HepG2 (cell line): ENCODE results near the gene STK39. TPM values are rescaled to one million over a fixed set of nuclear protein-coding genes. Genes with fewer than 3 reads are reported as not detected.

Experiments used
- ASH2L ChIP-seq: fragments of 300-600, 200-600 bp; sonication (generic); IDR thresholded peaks from 2 replicates; pipeline ENCODE4 v1.7.0; 2017; ENCODE audit warnings: low read depth, mild to moderate bottlenecking, moderate library complexity, mixed read lengths, low read length; ENCODE audit not compliant: insufficient read length
- CEBPG ChIP-seq: IDR thresholded peaks from 2 replicates; pipeline ENCODE4 v1.6.1; 2016
- FOSL1 ChIP-seq: sonication (generic); formaldehyde crosslinking; IDR thresholded peaks from 2 replicates; pipeline ENCODE4 v1.9.0; 2021; ENCODE audit warnings: missing genetic modification reagents, borderline replicate concordance
- FOXO4 ChIP-seq: sonication (generic); formaldehyde crosslinking; conservative IDR thresholded peaks from 2 replicates; pipeline ENCODE4 v1.8.1; 2023; ENCODE audit warnings: missing genetic modification reagents
- GZF1 ChIP-seq: sonication (generic); formaldehyde crosslinking; IDR thresholded peaks from 2 replicates; pipeline ENCODE4 v1.5.1; 2020; ENCODE audit warnings: mild to moderate bottlenecking, missing genetic modification reagents
- HIC2 ChIP-seq: sonication (generic); formaldehyde crosslinking; IDR thresholded peaks from 2 replicates; pipeline ENCODE4 v1.9.0; 2022; ENCODE audit warnings: low read depth, missing genetic modification reagents
- KLF6 ChIP-seq: IDR thresholded peaks from 2 replicates; pipeline ENCODE4 v1.8.0; 2016; ENCODE audit warnings: missing biosample characterization, missing genetic modification reagents
- KMT2A ChIP-seq: sonication (generic); formaldehyde crosslinking; IDR thresholded peaks from 2 replicates; pipeline ENCODE4 v1.4.0; 2020; ENCODE audit warnings: missing genetic modification reagents
- MTF2 ChIP-seq: sonication (generic); formaldehyde crosslinking; IDR thresholded peaks from 2 replicates; pipeline ENCODE4 v1.5.0; 2020; ENCODE audit warnings: missing genetic modification reagents, borderline replicate concordance
- MXD1 ChIP-seq: sonication (generic); formaldehyde crosslinking; IDR thresholded peaks from 2 replicates; pipeline ENCODE4 v1.4.0; 2020; ENCODE audit warnings: mild to moderate bottlenecking, missing genetic modification reagents
- PCBP1 ChIP-seq: fragments of 200-400 bp; formaldehyde crosslinking; IDR thresholded peaks from 2 replicates; pipeline ENCODE4 v1.6.1; 2017; ENCODE audit warnings: mild to moderate bottlenecking, low read depth, low read length, borderline replicate concordance
- POGZ ChIP-seq: sonication (generic); formaldehyde crosslinking; IDR thresholded peaks from 2 replicates; pipeline ENCODE4 v1.4.0; 2020; ENCODE audit warnings: mild to moderate bottlenecking, missing genetic modification reagents
- RBAK ChIP-seq: sonication (generic); formaldehyde crosslinking; IDR thresholded peaks from 2 replicates; pipeline ENCODE4 v1.5.1; 2020; ENCODE audit warnings: mild to moderate bottlenecking, missing genetic modification reagents
- RFX3 ChIP-seq: IDR thresholded peaks from 2 replicates; pipeline ENCODE4 v1.6.1; 2016; ENCODE audit warnings: missing biosample characterization, missing genetic modification reagents
- ZBTB3 ChIP-seq: sonication (generic); formaldehyde crosslinking; IDR thresholded peaks from 2 replicates; pipeline ENCODE4 v1.4.0; 2020; ENCODE audit warnings: low read depth, mild to moderate bottlenecking, moderate library complexity, missing genetic modification reagents, borderline replicate concordance
- ZBTB40 ChIP-seq, 2 experiments: fragments of 450-650 bp in 1 of 2; sonication (generic) in 1 of 2; formaldehyde crosslinking in 1 of 2; IDR thresholded peaks; 2 replicates each; pipeline versions ENCODE4 v1.6.1 to v1.8.0; 2016 to 2022; ENCODE audit warnings: antibody characterized with exemption in 1 of 2, mild to moderate bottlenecking in 1 of 2, missing genetic modification reagents in 1 of 2
- ZNF317 ChIP-seq: sonication (generic); formaldehyde crosslinking; IDR thresholded peaks from 2 replicates; pipeline ENCODE4 v1.5.0; 2020; ENCODE audit warnings: mild to moderate bottlenecking, missing genetic modification reagents
- polyA plus RNA-seq, 8 experiments: library from polyadenylated mRNA; depleted of rRNA in 3 of 8; stranded (reverse) in 7 of 8; unstranded in 1 of 8; fragments of >200 nt; fragmentation: Illumina TruSeq in 4 of 8; extraction: Trizol in 4 of 8; gene quantifications; 2 replicates each; pipeline versions ENCODE4 v1.2.1 to v1.2.3, GENCODE V29; 2011 to 2016; ENCODE audit warnings: low read depth in 4 of 8, missing spikeins in 1 of 8, mixed read lengths in 1 of 8; ENCODE audit not compliant: insufficient read depth in 1 of 8
- total RNA-seq, 5 experiments: library from RNA; depleted of rRNA; stranded (reverse); fragments of >200 nt; fragmentation: Illumina TruSeq; extraction: Trizol; gene quantifications; 2 replicates each; pipeline ENCODE4 v1.2.3, GENCODE V29; 2016; ENCODE audit warnings: low read depth in 1 of 5

Gene STK39
- total and polyA plus RNA-seq, 2 of the 13 experiments (the other 11 are each of a cell fraction or from before 2014, with no cell fraction given): 27.3 to 38.4 TPM

GRCh38 chr2:168198476-168199207 is 48.8 kb downstream of the STK39 start (continued):
- no peak for TF ChIP-seq MXD1
- no peak for TF ChIP-seq POGZ (CRISPR knock-in tag)
- no peak for TF ChIP-seq KMT2A (CRISPR knock-in tag)
- TF ChIP-seq RBAK: no peak
- TF ChIP-seq GZF1 (CRISPR knock-in tag): no peak
- TF ChIP-seq ZBTB3 (CRISPR knock-in tag): 0 out of 2 replicates have a peak, but pooled peaks have one; percentile 52
- TF ChIP-seq FOXO4 (CRISPR knock-in tag): 0 out of 2 replicates have a peak, but pooled peaks have one; percentile 51
- no peak for TF ChIP-seq MTF2 (CRISPR knock-in tag)
- no peak for TF ChIP-seq RFX3 (CRISPR knock-in tag)
- peak; percentile 54 for TF ChIP-seq ASH2L
- TF ChIP-seq ZBTB40 (IDR thresholded peaks at IDR 0.05): no peak
- TF ChIP-seq ZBTB40 (CRISPR knock-in tag; IDR thresholded peaks at IDR 0.05): no peak
- TF ChIP-seq CEBPG (CRISPR knock-in tag): no peak
- no peak for TF ChIP-seq FOSL1 (CRISPR knock-in tag)
- no peak for TF ChIP-seq PCBP1
- TF ChIP-seq KLF6 (CRISPR knock-in tag): no peak
- TF ChIP-seq HIC2 (CRISPR knock-in tag): 0 out of 2 replicates have a peak, but pooled peaks have one; percentile 56
- no peak for TF ChIP-seq ZNF317
